Measurements from ENCODE around the gene TRDN. TPM values are rescaled to one million over a fixed set of nuclear protein-coding genes. Genes with fewer than 3 reads are reported as not detected.
"Not testable (repeated sequence)": the region's sequence is repeated elsewhere in the genome, so short reads cannot be mapped to it uniquely, and the experiment has no call there.

TRDN gene
- total RNA-seq, 3 donors from 2014 or later, result 0.96 TPM; not detected in 2

DNA sequence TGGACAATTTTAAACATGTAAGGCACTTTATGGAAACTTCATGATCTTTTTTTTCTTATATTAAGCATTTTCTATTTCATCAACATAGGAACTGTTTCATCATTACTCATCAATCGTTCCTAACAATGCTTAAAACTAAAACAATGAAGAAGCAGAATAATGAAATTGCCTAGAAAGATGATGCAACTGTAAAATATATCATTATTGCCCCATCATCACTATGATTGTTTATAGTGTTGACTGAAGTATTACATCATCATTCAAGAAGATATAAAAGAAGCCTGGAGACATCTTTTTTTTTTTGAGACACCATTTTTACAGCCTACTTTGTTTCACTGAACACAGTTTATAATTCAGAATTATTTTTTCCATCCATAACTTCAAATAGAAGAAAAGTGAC, 147.2 kb downstream of the TRDN start:
- Histone ChIP-seq H3K9me3 (no peaks in the 10 kb centered on the region), H3K27me3 (no peaks in the 10 kb centered on the region), H3K4me1 (no peaks in the 10 kb centered on the region), H3K27ac (no peak overlapping the region), H3K4me3 (no peak overlapping the region), H3K36me3 (no peaks in the 10 kb centered on the region)
- intact Hi-C loops (cut with DNase I; ENCODE audit: low total_unique reads), result no loop called here
- TF ChIP-seq POLR2A (IDR thresholded peaks at IDR 0.05), result no peak
- no peak for TF ChIP-seq POLR2AphosphoS5 (IDR thresholded peaks at IDR 0.05)
- TF ChIP-seq, protein P1, sequence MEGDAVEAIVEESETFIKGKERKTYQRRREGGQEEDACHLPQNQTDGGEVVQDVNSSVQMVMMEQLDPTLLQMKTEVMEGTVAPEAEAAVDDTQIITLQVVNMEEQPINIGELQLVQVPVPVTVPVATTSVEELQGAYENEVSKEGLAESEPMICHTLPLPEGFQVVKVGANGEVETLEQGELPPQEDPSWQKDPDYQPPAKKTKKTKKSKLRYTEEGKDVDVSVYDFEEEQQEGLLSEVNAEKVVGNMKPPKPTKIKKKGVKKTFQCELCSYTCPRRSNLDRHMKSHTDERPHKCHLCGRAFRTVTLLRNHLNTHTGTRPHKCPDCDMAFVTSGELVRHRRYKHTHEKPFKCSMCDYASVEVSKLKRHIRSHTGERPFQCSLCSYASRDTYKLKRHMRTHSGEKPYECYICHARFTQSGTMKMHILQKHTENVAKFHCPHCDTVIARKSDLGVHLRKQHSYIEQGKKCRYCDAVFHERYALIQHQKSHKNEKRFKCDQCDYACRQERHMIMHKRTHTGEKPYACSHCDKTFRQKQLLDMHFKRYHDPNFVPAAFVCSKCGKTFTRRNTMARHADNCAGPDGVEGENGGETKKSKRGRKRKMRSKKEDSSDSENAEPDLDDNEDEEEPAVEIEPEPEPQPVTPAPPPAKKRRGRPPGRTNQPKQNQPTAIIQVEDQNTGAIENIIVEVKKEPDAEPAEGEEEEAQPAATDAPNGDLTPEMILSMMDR (IDR thresholded peaks at IDR 0.05), result no peak
- no peak for DNase-seq (ENCODE audit: low spot score in 2 of 2)

DNA sequence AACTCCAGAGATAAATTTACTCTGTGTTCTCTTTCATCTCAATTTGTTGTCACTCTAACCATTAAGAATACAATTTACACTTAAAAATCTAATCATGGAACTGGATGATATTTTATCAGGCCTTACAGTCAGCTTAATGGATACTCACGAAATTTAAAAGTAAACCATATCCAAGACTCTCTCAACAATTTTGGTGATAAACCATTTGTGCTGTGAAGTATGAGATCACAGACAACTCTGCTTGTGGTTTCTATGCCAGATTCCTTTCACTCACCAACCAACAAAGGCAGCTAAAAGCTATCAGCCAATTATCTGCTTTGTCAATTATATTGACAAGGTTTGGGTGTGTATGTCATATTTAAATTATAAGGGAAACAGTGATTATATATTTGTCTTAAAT, 155.8 kb downstream of the TRDN start:
- DNase-seq (ENCODE audit: low spot score in 2 of 2), result no peak
- Histone ChIP-seq H3K27ac (no peak overlapping the region), H3K4me1 (no peaks in the 10 kb centered on the region), H3K4me3 (no peak overlapping the region), H3K9me3 (no peaks in the 10 kb centered on the region), H3K27me3 (no peaks in the 10 kb centered on the region), H3K36me3 (no peaks in the 10 kb centered on the region)
- intact Hi-C loops (cut with DNase I; ENCODE audit: low total_unique reads), result no loop called here
- TF ChIP-seq POLR2A (IDR thresholded peaks at IDR 0.05) (no peak), POLR2AphosphoS5 (IDR thresholded peaks at IDR 0.05) (no peak)
- TF ChIP-seq, protein P1 (IDR thresholded peaks at IDR 0.05), result no peak

DNA sequence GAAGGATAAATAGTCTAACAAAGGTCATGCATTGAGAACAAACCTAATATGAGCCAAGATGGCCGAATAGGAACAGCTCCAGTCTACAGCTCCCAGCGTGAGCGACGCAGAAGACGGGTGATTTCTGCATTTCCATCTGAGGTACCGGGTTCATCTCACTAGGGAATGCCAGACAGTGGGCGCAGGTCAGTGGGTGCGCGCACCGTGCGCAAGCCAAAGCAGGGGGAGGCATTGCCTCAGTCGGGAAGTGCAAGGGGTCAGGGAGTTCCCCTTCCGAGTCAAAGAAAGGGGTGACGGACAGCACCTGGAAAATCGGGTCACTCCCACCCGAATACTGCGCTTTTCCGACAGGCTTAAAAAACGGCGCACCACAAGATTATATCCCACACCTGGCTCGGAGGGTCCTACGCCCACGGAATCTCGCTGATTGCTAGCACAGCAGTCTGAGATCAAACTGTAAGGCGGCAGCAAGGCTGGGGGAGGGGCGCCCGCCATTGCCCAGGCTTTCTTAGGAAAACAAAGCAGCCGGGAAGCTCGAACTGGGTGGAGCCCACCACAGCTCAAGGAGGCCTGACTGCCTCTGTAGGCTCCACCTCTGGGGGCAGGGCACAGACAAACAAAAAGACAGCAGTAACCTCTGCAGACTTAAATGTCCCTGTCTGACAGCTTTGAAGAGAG, 164.6 kb downstream of the TRDN start:
- H3K27me3 ChIP-seq; H3K4me3 ChIP-seq; H3K9me3 ChIP-seq; H3K36me3 ChIP-seq; H3K4me1 ChIP-seq; H3K27ac ChIP-seq; DNase-seq (ENCODE audit: low spot score in 2 of 2); intact Hi-C loops (cut with DNase I; ENCODE audit: low total_unique reads): not testable (repeated sequence)

DNA sequence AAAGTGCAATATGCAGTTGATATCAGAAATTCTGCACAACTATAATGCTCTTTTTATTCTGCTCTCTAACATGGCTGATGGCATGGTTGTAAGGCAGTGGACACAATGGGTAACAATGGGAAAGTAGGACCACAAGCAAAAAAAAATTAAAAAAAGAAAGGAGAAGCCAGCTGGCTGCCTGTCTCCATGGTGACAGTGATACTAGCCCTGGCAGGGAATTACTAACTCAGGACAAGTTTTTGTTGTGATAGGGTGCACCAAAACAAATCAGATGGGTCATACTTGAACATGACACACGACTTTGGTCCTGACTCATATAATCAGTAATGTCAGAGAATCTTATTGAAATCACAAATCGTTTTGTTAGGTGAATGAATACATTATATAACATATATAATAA, 169.4 kb downstream of the TRDN start:
- no peak for DNase-seq (ENCODE audit: low spot score in 2 of 2)
- H3K9me3 ChIP-seq, result no peaks in the 10 kb centered on the region
- TF ChIP-seq, protein P1 (IDR thresholded peaks at IDR 0.05), result no peak
- TF ChIP-seq POLR2AphosphoS5 (IDR thresholded peaks at IDR 0.05), result no peak
- no peak for TF ChIP-seq POLR2A (IDR thresholded peaks at IDR 0.05)
- intact Hi-C loops (cut with DNase I; ENCODE audit: low total_unique reads), result no loop called here
- no peaks in the 10 kb centered on the region for H3K4me1 ChIP-seq
- H3K27ac ChIP-seq, result no peak overlapping the region
- H3K27me3 ChIP-seq, result no peaks in the 10 kb centered on the region
- no peaks in the 10 kb centered on the region for H3K36me3 ChIP-seq
- H3K4me3 ChIP-seq, result no peak overlapping the region

DNA sequence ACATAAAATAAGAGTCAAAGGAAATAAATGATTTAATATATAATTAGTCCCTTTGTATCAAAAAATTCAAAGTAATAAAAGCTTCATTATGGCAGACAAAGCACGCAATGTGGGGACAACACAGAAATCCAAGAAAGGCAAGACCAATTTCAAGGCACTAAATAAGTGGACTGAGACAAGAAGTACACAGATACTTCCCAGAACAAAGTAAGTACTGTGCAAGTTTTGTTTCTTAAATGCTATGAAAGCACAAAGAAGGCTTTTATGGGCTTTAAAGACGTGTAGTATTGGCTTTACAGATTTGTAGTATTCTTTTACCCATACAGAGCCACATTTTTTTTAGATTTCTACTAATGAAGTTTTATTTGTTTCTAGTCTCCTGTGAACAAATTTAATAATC, 174.6 kb downstream of the TRDN start:
- DNase-seq (ENCODE audit: low spot score in 2 of 2), result no peak

More for the DNA sequence above, 174.6 kb downstream of the TRDN start:
- H3K4me3 ChIP-seq, result no peak overlapping the region
- H3K4me1 ChIP-seq, result no peaks in the 10 kb centered on the region
- no peak for TF ChIP-seq POLR2AphosphoS5 (IDR thresholded peaks at IDR 0.05)
- TF ChIP-seq POLR2A (IDR thresholded peaks at IDR 0.05), result no peak
- TF ChIP-seq, protein P1 (IDR thresholded peaks at IDR 0.05), result no peak
- intact Hi-C loops (cut with DNase I; ENCODE audit: low total_unique reads), result no loop called here
- no peaks in the 10 kb centered on the region for H3K36me3 ChIP-seq
- no peaks in the 10 kb centered on the region for H3K27me3 ChIP-seq
- H3K9me3 ChIP-seq, result no peaks in the 10 kb centered on the region
- H3K27ac ChIP-seq, result no peak overlapping the region

Data from breast epithelium (tissue), 4 donors.